HCT116 (cell line): ENCODE data around the gene OR13J1. TPM values are rescaled to one million over a fixed set of nuclear protein-coding genes. Genes with fewer than 3 reads are reported as not detected.

Source experiments
- ATAC-seq: fragments of 200-7000 bp; cut with Tn5 transposase; 2 replicates; pipeline ENCODE4 v1.9.1; 2020; ENCODE audit warnings: mild to moderate bottlenecking, moderate library complexity
- BruUV-seq: library from RNA; stranded (reverse); fragments of 400-500 nt; replicated peaks from 2 replicates; lab custom pipeline; 2021; lab: Mats Ljungman, UMichigan
- CTCF ChIA-PET: fragments of 300-600 bp; sonication (Branson Sonifier 250); formaldehyde crosslinking; loops from one replicate; lab custom pipeline; 2021; ENCODE audit warnings: antibody characterized with exemption; lab: Charles Lee
- POLR2A ChIA-PET: fragments of 300-600, 350-600 bp; sonication (Branson Sonifier 250); formaldehyde crosslinking; loops from one replicate; lab custom pipeline; 2021; ENCODE audit warnings: antibody characterized with exemption; lab: Charles Lee
- RAD21 ChIA-PET, 2 experiments: fragments of 300-600 bp; sonication (Branson Sonifier 250); formaldehyde crosslinking; loops; one replicate each; lab custom pipeline; 2023; ENCODE audit warnings: low total read pairs in 2 of 2; ENCODE audit not compliant: uncharacterized antibody in 2 of 2, unreplicated experiment in 2 of 2, low non-redundant PET in 1 of 2; lab: Charles Lee
- DNase-seq: peaks from one replicate; pipeline ENCODE4 v3.0.0-alpha.2; 2010; ENCODE audit warnings: low read depth, low spot score
- H2AFZ ChIP-seq: fragments of 200-600 bp; shearing (Covaris generic), sonication (generic); 2 replicates; pipeline ENCODE4 v1.6.1; 2017; ENCODE audit warnings: low read depth, mixed run types, mixed read lengths, antibody characterized with exemption, low read length; ENCODE audit not compliant: poor library complexity, severe bottlenecking
- H3K27ac ChIP-seq: 2 replicates; pipeline ENCODE4 v1.5.1; 2012; ENCODE audit warnings: low read depth, low read length
- H3K27me3 ChIP-seq: fragments of 200-600 bp; sonication (generic); 2 replicates; pipeline ENCODE4 v1.6.1; 2016; ENCODE audit warnings: mixed run types, low read length, mixed read lengths; ENCODE audit not compliant: insufficient read depth
- H3K36me3 ChIP-seq, 2 experiments: fragments of 200-500 bp in 1 of 2; fragments of 200-600 bp in 1 of 2; sonication (Bioruptor generic) in 1 of 2; sonication (generic) in 1 of 2; 2 replicates each; pipeline versions ENCODE4 v1.5.1 to v1.6.1; 2014 to 2016; ENCODE audit warnings: low read length in 2 of 2, inconsistent platforms in 1 of 2, mixed read lengths in 1 of 2, mixed run types in 1 of 2; ENCODE audit not compliant: insufficient read depth in 2 of 2, control insufficient read depth in 1 of 2
- H3K4me1 ChIP-seq, 2 experiments: fragments of 200-600 bp in 1 of 2; sonication (generic) in 1 of 2; 2 replicates each; pipeline versions ENCODE4 v1.5.1 to v1.6.1; 2012 to 2017; ENCODE audit warnings: low read length in 2 of 2, inconsistent platforms in 1 of 2, mild to moderate bottlenecking in 1 of 2, mixed read lengths in 1 of 2, mixed run types in 1 of 2, moderate library complexity in 1 of 2; ENCODE audit not compliant: insufficient read depth in 2 of 2, control insufficient read depth in 1 of 2
- H3K4me2 ChIP-seq: fragments of 200-600 bp; sonication (generic); 2 replicates; pipeline ENCODE4 v1.6.1; 2017; ENCODE audit warnings: mixed run types, low read length, mixed read lengths
- H3K4me3 ChIP-seq, 2 experiments: fragments of 200-600 bp in 1 of 2; sonication (generic) in 1 of 2; replicated peaks in 1 of 2; 2 replicates each; pipeline ENCODE4 v1.5.1; 2011 to 2016; ENCODE audit warnings: low read length in 2 of 2, control low read depth in 1 of 2, low read depth in 1 of 2, mild to moderate bottlenecking in 1 of 2, mixed read lengths in 1 of 2, mixed run types in 1 of 2
- H3K79me2 ChIP-seq: fragments of 200-600 bp; sonication (generic); 2 replicates; pipeline ENCODE4 v1.6.1; 2017; ENCODE audit warnings: mild to moderate bottlenecking, mixed run types, low read length, moderate library complexity, mixed read lengths; ENCODE audit not compliant: insufficient read depth
- H3K9ac ChIP-seq: fragments of 200-600 bp; sonication (generic); 2 replicates; pipeline ENCODE4 v1.6.1; 2016; ENCODE audit warnings: low read length, mixed read lengths
- H3K9me2 ChIP-seq: fragments of 200-600 bp; sonication (generic), shearing (Covaris generic); 2 replicates; pipeline ENCODE4 v1.6.1; 2017; ENCODE audit warnings: mixed run types, mild to moderate bottlenecking, moderate library complexity; ENCODE audit not compliant: insufficient read depth
- H3K9me3 ChIP-seq, 2 experiments: fragments of 200-500 bp in 1 of 2; fragments of 200-600 bp in 1 of 2; sonication (Bioruptor generic) in 1 of 2; sonication (generic) in 1 of 2; 2 replicates each; pipeline ENCODE4 v1.6.1; 2014 to 2017; ENCODE audit warnings: low read length in 2 of 2, mixed read lengths in 2 of 2, inconsistent platforms in 1 of 2, low read depth in 1 of 2, mild to moderate bottlenecking in 1 of 2, mixed run types in 1 of 2, moderate library complexity in 1 of 2; ENCODE audit not compliant: control insufficient read depth in 1 of 2, insufficient read depth in 1 of 2
- H4K20me1 ChIP-seq: fragments of 200-600 bp; sonication (generic), shearing (Covaris generic); 2 replicates; pipeline ENCODE4 v1.6.1; 2017; ENCODE audit warnings: mixed run types, mild to moderate bottlenecking, moderate library complexity; ENCODE audit not compliant: insufficient read depth
- CBX3 ChIP-seq: IDR thresholded peaks from 2 replicates; pipeline ENCODE4 v1.6.1; 2012; ENCODE audit warnings: low read depth
- CEBPB ChIP-seq: IDR thresholded peaks from 2 replicates; pipeline ENCODE4 v1.6.1; 2012; ENCODE audit warnings: low read depth
- EGR1 ChIP-seq: IDR thresholded peaks from 2 replicates; pipeline ENCODE4 v1.6.1; 2012; ENCODE audit warnings: low read depth
- ELF1 ChIP-seq: IDR thresholded peaks from 2 replicates; pipeline ENCODE4 v1.6.1; 2012; ENCODE audit warnings: low read depth, borderline replicate concordance
- JUND ChIP-seq: IDR thresholded peaks from 2 replicates; pipeline ENCODE4 v1.6.1; 2012
- POLR2A ChIP-seq: IDR thresholded peaks from 2 replicates; pipeline ENCODE4 v1.7.0; 2011; ENCODE audit warnings: borderline replicate concordance; ENCODE audit not compliant: insufficient read depth, insufficient read length; ENCODE audit errors: extremely low read depth
- POLR2AphosphoS5 ChIP-seq: IDR thresholded peaks from 2 replicates; pipeline ENCODE4 v1.6.1; 2011; ENCODE audit warnings: mild to moderate bottlenecking, low read depth, low read length, moderate library complexity
- RAD21 ChIP-seq: IDR thresholded peaks from 2 replicates; pipeline ENCODE4 v1.6.1; 2012; ENCODE audit warnings: low read depth, mild to moderate bottlenecking
- REST ChIP-seq: IDR thresholded peaks from 2 replicates; pipeline ENCODE4 v1.6.1; 2012; ENCODE audit warnings: low read depth
- SP1 ChIP-seq: IDR thresholded peaks from 2 replicates; pipeline ENCODE4 v1.6.1; 2012; ENCODE audit warnings: low read depth
- SRF ChIP-seq: IDR thresholded peaks from 2 replicates; pipeline ENCODE4 v1.6.1; 2012; ENCODE audit warnings: low read depth
- TCF7L2 ChIP-seq: IDR thresholded peaks from 2 replicates; pipeline ENCODE4 v1.7.0; 2011; ENCODE audit warnings: borderline replicate concordance, inconsistent platforms; ENCODE audit not compliant: insufficient read depth, insufficient read length; ENCODE audit errors: extremely low read depth
- ZBTB33 ChIP-seq: IDR thresholded peaks from 2 replicates; pipeline ENCODE4 v1.6.1; 2011; ENCODE audit warnings: mild to moderate bottlenecking, low read length, moderate library complexity; ENCODE audit not compliant: insufficient replicate concordance; ENCODE audit errors: extremely low read depth
- ZFX ChIP-seq: fragments of 450-650 bp; IDR thresholded peaks from 2 replicates; pipeline ENCODE4 v1.6.1; 2017
- intact Hi-C: fragments of 100-400 bp; cut with micrococcal nuclease; formaldehyde crosslinking; loops from 2 replicates; pipeline ENCODE4 v1.10.0; 2022
- total RNA-seq: library from RNA; stranded (reverse); gene quantifications from one replicate; pipeline ENCODE4 v1.2.1, GENCODE V29; 2021; ENCODE audit not compliant: unreplicated experiment
- TF ChIP-seq, protein P1 (sequence below): IDR thresholded peaks from 2 replicates; pipeline ENCODE4 v1.6.1; 2012

The OR13J1 gene
- total RNA-seq, 1 experiment from 2014 or later, result not detected

- ChIA-PET POLR2A (no interaction called here), RAD21 (no interaction called here), CTCF (interaction anchor here (1.0 to 1.1 kb wide), 2 partner anchors 53 to 116 kb away, joined by 3 to 8 read pairs; no protein-coding TSS in a partner anchor)
- ATAC-seq, result peak; percentile 92
- BruUV-seq, result no TSS peak
- no peaks in the 10 kb centered on the region for H3K9me3 ChIP-seq
- H3K9me2 ChIP-seq, result no peaks in the 10 kb centered on the region
- peak; percentile 76 for DNase-seq
- H3K79me2 ChIP-seq, result no peaks in the 10 kb centered on the region
- H3K27ac ChIP-seq, result peak within 1 kb of the TSS; percentile 40; the same call in 1 of the 2 replicates
- peaks cover 3 to 30% of the 10 kb centered on the region in 2 experiments; a peak in 3 of 4 replicates for H3K4me1 ChIP-seq
- peak within 1 kb of the TSS; percentile 56 for H2AFZ ChIP-seq
- intact Hi-C loops, result no loop called here
- no peaks in the 10 kb centered on the region for H3K27me3 ChIP-seq
- H4K20me1 ChIP-seq, result no peaks in the 10 kb centered on the region
- peak within 1 kb of the TSS; percentile 61 to 70 for H3K4me3 ChIP-seq
- TF ChIP-seq ZFX (peak; percentile 58), POLR2AphosphoS5 (peak; percentile 57), EGR1 (peak; percentile 71), CBX3 (no peak)
- peak within 1 kb of the TSS; percentile 94 for H3K4me2 ChIP-seq
- H3K36me3 ChIP-seq, result no peaks in the 10 kb centered on the region
- peak within 1 kb of the TSS; percentile 67 for H3K9ac ChIP-seq
These were observed 41.0 kb downstream of the OR13J1 start, which contains the start of gene TMEM8B for GRCh38 chr9:35829084-35829763. TMEM8B (plus strand) TSS chr9:35829228; CDS start chr9:35829448, 220 bp downstream.

- peaks cover 3 to 26% of the 10 kb centered on the region in 2 experiments; a peak in 3 of 4 replicates for H3K4me1 ChIP-seq
- peak within 1 kb of the TSS; percentile 40; the same call in 1 of the 2 replicates for H3K27ac ChIP-seq
- no peaks in the 10 kb centered on the region for H3K27me3 ChIP-seq
- peak within 1 kb of the TSS; percentile 61 to 70 for H3K4me3 ChIP-seq
- DNase-seq (no peak), ATAC-seq (no peak)
- BruUV-seq, result no TSS peak
- ChIA-PET POLR2A (no interaction called here), CTCF (interaction anchor here (1.0 to 1.1 kb wide), 2 partner anchors 54 to 117 kb away, joined by 3 to 8 read pairs; no protein-coding TSS in a partner anchor), RAD21 (no interaction called here)
- no peaks in the 10 kb centered on the region for H4K20me1 ChIP-seq
- no peaks in the 10 kb centered on the region for H3K79me2 ChIP-seq
- peak within 1 kb of the TSS; percentile 56 for H2AFZ ChIP-seq
- peak within 1 kb of the TSS; percentile 94 for H3K4me2 ChIP-seq
- intact Hi-C loops, result no loop called here
- no peaks in the 10 kb centered on the region for H3K9me3 ChIP-seq
- H3K9me2 ChIP-seq, result no peaks in the 10 kb centered on the region
- H3K36me3 ChIP-seq, result no peaks in the 10 kb centered on the region
- peak within 1 kb of the TSS; percentile 67 for H3K9ac ChIP-seq
- TF ChIP-seq ELF1 (no peak), CEBPB (no peak), POLR2A (no peak), REST (no peak), CBX3 (no peak), SP1 (no peak), RAD21 (no peak), SRF (no peak), TCF7L2 (no peak), ZBTB33 (no peak), JUND (no peak), POLR2AphosphoS5 (no peak)
- TF ChIP-seq, protein P1, sequence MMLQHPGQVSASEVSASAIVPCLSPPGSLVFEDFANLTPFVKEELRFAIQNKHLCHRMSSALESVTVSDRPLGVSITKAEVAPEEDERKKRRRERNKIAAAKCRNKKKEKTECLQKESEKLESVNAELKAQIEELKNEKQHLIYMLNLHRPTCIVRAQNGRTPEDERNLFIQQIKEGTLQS, result no peak
These were observed 41.5 kb downstream of the OR13J1 start, which contains the start of gene FAM221B for GRCh38 chr9:35828716-35829083. FAM221B (minus strand) TSS chr9:35828732; CDS start chr9:35826161, 2,571 bp downstream.
